GM10266 (cell line): ENCODE measurements around the gene TTLL5.

ENCODE experiments used
- DNase-seq: peaks from one replicate; pipeline ENCODE4 v3.0.0; 2012; ENCODE audit errors: extremely low spot score
- TF ChIP-seq, protein P1 (sequence below): IDR thresholded peaks from 2 replicates; pipeline ENCODE4 v1.5.1; 2012; ENCODE audit warnings: mild to moderate bottlenecking, low read depth; ENCODE audit not compliant: control insufficient read depth, insufficient read depth; ENCODE audit errors: missing control alignments

TTLL5 gene

DNA sequence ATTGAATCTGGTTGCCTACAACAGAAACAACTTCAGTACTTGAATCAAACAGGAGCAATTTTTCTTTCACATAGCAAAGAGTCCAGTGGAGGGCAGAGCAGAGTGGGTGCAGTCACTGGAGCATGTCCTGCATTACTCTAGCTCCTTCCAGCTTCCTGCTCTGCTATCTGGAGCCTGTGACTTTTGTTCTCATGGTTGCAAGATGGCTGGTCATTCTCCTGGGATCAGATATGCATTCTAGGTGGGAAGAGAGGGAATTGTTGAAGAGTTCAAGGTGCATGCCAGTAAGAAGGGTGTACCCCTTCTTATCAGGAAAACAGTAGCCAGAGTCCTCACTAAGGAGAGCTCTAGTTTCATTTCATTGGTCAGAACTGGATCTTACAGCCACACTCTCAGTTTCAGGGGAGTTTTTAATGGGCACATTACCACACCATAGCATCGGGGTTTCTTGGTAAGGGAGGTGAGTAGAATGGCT lies 332.6 kb downstream of the TTLL5 start:
- TF ChIP-seq, protein P1, sequence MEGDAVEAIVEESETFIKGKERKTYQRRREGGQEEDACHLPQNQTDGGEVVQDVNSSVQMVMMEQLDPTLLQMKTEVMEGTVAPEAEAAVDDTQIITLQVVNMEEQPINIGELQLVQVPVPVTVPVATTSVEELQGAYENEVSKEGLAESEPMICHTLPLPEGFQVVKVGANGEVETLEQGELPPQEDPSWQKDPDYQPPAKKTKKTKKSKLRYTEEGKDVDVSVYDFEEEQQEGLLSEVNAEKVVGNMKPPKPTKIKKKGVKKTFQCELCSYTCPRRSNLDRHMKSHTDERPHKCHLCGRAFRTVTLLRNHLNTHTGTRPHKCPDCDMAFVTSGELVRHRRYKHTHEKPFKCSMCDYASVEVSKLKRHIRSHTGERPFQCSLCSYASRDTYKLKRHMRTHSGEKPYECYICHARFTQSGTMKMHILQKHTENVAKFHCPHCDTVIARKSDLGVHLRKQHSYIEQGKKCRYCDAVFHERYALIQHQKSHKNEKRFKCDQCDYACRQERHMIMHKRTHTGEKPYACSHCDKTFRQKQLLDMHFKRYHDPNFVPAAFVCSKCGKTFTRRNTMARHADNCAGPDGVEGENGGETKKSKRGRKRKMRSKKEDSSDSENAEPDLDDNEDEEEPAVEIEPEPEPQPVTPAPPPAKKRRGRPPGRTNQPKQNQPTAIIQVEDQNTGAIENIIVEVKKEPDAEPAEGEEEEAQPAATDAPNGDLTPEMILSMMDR, result no peak
- DNase-seq, result no peak

DNA sequence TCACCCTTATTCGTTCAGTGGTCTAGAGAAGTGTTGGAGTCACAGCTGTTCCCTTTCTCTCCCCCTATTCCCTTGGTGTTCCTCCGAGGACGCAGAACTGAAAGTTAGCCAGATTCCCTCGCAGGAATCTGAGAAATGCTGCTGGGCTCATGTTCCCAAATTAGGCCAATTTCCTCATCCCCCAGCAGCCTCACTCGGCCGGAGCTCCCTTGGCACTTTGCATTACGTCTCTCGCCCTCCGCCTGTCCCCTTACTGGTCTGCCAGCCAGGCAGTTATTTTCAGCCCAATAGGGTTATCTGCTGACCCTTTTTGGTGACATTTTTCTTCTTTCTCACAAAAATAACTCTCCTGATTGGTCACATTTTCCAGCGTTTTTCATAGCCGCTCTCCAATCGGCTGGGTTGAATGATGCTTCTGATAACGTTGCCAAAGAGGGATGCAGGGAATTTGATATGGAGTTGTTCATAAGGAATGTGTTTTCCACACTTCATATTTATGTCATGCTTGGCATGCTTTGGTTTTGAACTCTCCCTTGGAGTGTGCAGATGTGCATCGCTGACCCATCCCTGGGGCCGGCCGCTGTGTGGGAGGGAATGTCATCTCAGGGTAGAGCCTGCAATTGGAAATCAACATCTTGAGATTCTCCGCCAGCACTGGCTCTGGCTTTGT lies 334.5 kb downstream of the TTLL5 start:
- no peak for DNase-seq
- TF ChIP-seq, protein P1, result no peak

DNA sequence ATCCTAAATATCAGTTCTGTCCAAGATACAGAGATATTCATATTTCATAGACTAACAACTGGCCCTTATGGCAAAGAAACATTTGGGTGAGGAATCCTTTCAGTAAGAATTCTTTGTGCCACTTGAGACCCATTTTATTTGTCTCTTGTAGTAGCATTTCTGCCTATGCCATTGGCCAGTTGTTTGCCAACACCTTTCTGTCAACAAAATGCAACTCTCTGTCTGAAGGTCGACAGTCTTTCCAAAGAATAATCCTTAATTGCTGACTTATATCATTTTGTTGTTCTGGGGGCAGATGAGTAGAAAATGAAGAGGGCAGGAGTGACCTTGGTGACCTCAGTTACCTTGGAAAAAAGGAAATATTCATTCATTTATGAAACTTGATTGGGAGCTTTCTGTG lies 335.4 kb downstream of the TTLL5 start:
- no peak for DNase-seq
- TF ChIP-seq, protein P1, result no peak

DNA sequence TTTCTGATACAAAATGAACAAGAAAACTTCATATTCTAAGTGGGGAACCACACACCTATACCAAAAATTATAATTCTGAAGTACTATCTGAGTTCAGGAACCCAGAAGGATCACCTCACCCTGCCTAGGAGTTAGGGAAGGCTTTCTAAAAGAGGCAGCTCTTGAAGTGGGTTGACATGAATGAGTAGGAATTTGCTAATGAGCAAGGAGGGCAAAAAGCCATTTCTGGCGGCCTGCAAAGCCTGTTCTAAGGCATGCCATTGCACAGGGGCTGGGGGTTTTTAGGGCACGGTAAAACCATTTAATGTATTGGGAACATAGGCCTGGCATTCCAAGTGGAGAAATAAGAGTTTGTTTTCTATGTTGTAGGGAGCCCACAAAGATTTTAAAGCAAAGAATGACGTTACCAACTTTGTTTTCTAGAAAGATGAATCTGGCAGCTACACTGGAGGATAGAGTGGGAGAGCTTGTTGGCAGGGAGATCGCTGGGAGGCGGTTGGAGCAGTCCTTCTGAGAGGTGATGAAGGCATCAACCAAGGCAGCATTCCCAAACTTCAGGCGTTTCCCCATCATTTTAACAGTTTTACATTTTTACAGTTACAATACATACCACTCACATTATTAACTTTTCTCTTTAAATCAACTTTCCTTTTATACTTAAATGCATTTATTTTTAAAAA lies 338.6 kb downstream of the TTLL5 start:
- DNase-seq, result no peak
- TF ChIP-seq, protein P1, result no peak

DNA sequence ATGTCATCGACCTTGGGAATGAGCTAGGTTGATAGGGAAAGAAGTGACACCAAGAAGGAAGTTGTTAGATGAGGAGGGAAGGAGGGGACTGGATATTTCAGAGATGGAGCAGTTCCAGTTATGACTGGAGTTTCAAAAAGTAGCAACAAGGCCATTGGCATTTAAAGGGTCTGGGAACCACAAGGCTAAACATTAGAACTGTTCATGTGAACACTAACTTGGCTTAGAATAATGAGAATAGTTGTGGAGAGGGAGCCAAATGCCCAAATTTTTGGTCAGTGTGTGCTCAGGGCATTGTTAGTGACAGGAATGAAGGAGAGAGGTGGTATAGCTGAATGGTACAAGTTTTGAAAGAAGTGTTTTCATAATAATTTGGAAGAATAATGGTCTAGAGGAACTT lies 341.3 kb downstream of the TTLL5 start:
- TF ChIP-seq, protein P1, result no peak
- DNase-seq, result no peak
